Activated naive CD8-positive, alpha-beta T cell treated with anti-CD3 and anti-CD28 coated beads, Interleukin-2, amount 10 ng/mL, durations not matched to agents 7 days and 5 days (primary cell): Measurements from ENCODE around the gene HOXD10. TPM values are rescaled to one million over a fixed set of nuclear protein-coding genes. Genes with fewer than 3 reads are reported as not detected.

Source experiments
- ATAC-seq: fragments of 150-1000 bp; cut with Tn5 transposase; one replicate; pipeline ENCODE4 v1.10.0; 2021; ENCODE audit warnings: low read depth, moderate library complexity
- POLR2A ChIA-PET: fragments of 350-600 bp; sonication (Branson Sonifier 250); formaldehyde crosslinking; loops from one replicate; lab custom pipeline; 2021; ENCODE audit warnings: antibody characterized with exemption; lab: Charles Lee
- DNase-seq: peaks from one replicate; pipeline ENCODE4 v3.0.0; 2021
- H3K27ac Mint-ChIP-seq: one replicate; pipeline ENCODE4 v1.8.0; 2022; ENCODE audit warnings: mild to moderate bottlenecking, mixed read lengths
- H3K27me3 Mint-ChIP-seq: one replicate; pipeline ENCODE4 v1.8.0; 2022; ENCODE audit warnings: mild to moderate bottlenecking, moderate library complexity, mixed read lengths
- H3K36me3 Mint-ChIP-seq: one replicate; pipeline ENCODE4 v1.8.0; 2021; ENCODE audit warnings: mild to moderate bottlenecking, mixed read lengths
- H3K4me1 Mint-ChIP-seq: one replicate; pipeline ENCODE4 v1.8.0; 2021; ENCODE audit warnings: mixed read lengths
- H3K4me3 Mint-ChIP-seq: one replicate; pipeline ENCODE4 v1.8.0; 2022; ENCODE audit warnings: mild to moderate bottlenecking, moderate library complexity, mixed read lengths
- H3K9me3 Mint-ChIP-seq: one replicate; pipeline ENCODE4 v1.8.0; 2021; ENCODE audit warnings: mixed read lengths
- total RNA-seq, 2 experiments: library from RNA; stranded (reverse); gene quantifications; one replicate each; pipeline ENCODE4 v1.2.3, GENCODE V29; 2021

The HOXD10 gene
- total RNA-seq, 2 experiments from 2014 or later, result not detected

DNA sequence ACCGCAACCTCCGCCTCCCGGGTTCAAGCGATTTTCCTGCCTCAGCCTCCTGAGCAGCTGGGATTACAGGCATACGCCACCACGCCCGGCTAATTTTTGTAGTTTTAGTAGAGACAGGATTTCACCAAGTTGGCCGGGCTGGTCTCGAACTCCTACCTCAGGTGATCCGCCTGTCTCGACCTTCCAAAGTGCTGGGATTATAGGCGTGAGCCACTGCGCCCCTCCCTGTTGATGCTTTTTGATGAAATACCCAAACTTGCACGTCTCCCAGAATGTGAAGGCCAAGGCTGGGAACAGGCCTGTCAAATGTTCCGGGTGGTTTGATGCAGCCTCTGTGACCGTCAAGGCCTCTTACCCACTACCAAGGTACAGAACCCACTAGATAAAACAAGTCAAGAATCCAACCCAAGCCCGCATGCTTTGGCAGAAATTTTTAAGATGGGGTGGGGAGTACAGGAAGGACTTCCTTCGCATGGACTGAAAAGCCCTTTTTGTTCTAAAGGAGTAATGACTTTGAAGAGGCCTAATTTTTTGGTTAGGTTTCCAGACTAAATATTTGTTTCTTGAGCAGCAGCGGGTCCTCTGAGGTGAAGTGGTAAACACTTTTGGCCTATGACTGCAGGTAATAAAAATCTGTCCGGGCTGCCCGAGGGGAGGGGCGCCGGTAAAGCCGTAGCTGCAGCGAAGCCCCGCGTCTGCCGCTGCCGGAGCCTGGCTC, 29.1 kb upstream of the HOXD10 start:
- DNase-seq (no peak), ATAC-seq (no peak)
- Mint-ChIP-seq H3K27me3 (peaks cover 98% of the 10 kb centered on the region), H3K36me3 (peaks cover 6% of the 10 kb centered on the region), H3K27ac (no peak overlapping the region), H3K9me3 (peaks cover 6% of the 10 kb centered on the region), H3K4me1 (peaks cover 7% of the 10 kb centered on the region), H3K4me3 (no peak overlapping the region)
- POLR2A ChIA-PET, result no interaction called here

DNA sequence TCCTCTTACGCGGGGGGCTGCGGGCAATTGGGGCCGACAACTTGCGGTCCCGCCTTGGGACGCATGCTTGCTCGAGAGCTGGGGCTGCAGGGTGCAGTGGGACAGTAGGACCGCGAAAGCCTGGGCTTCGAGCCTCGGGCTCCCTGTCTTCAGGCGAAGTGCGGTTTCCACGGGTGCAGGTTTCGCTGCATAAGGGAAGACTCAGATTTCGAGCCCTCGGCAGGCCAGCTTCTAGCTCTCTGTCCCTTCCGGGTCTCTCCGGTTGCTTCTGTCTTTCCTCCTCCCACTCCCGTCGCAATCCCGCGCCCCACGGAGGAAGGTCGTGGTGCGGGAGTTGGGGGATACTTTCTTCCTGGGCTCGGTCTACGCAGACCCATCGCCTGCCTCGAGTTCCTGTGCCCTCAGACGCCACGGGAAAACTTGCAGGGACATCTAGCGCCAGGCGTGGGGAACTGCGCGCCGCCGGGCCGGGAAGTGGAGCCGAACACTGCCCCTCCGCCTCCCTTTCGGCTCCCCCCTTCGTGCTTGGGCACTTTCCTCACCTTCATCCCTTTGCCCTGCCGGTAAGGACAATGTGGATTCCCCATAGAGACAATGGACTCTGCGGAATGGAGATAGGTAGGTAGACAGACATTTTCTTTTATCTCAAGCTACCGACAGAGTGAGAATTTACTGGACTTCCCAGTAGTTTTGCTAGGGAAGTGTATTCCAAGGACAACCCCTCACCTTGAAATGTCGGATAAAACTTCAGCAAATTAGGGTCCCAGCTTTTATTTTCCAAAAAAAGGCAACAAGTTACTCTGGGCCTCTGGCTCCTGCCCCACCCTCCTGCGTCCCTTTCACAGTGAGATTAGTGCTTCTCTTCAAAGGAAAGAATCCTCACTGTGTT, 28.3 kb upstream of the HOXD10 start:
- DNase-seq (no peak), ATAC-seq (no peak)
- H3K4me1 Mint-ChIP-seq, result peaks cover 7% of the 10 kb centered on the region
- peak overlapping the region; percentile 61 for H3K4me3 Mint-ChIP-seq
- POLR2A ChIA-PET, result no interaction called here
- H3K27ac Mint-ChIP-seq, result peak overlapping the region; percentile 30
- H3K27me3 Mint-ChIP-seq, result peaks cover 93% of the 10 kb centered on the region
- peaks cover 4% of the 10 kb centered on the region for H3K36me3 Mint-ChIP-seq
- peaks cover 6% of the 10 kb centered on the region for H3K9me3 Mint-ChIP-seq

DNA sequence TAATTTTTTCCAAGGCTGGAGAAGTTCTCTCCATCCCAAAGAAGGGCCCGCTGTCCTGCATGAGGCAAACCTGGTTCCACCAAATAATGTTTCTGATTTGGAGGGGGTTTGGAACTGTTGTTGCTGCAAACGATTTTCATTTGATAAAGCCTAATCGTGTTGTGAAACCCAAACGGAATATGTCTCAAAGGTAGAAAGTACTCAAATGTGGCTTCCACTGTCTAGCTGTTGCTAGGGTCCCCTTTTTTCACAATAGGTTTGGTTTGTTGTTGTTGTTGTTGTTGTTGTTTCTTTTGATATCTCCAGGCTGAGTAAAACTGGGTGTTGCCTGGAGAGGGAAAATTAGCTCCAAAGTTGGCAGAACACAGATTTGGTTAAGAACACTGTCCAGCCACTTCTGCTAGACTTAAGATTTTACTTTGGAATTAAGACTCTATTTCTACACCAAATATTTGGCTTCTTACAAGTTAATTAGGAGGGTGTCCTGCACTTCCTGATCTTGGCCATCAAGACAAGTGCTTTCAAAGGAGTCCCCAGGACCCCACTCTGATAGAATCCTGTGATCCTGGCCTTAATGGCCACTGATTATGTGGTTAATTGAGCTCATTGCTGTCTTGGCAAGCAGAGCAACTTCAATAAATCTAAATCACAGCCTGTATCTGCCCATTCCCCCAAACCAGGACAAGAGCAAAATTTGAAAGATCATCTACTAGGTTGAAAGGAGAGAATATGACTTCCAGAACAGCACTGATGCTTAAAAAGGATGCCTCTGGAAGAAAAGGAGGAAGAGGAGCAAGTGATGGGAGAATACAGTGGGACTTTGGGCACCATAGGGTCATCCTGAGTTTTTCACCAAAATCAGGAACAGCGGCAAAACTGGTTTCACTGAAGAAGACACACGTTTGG, 27.4 kb upstream of the HOXD10 start:
- Mint-ChIP-seq H3K27me3 (peaks cover 93% of the 10 kb centered on the region), H3K4me1 (peaks cover 12% of the 10 kb centered on the region), H3K27ac (peak overlapping the region; percentile 32), H3K4me3 (no peak overlapping the region), H3K9me3 (peaks cover 7% of the 10 kb centered on the region), H3K36me3 (peaks cover 4% of the 10 kb centered on the region)
- POLR2A ChIA-PET, result no interaction called here
- DNase-seq, result no peak
- no peak for ATAC-seq

DNA sequence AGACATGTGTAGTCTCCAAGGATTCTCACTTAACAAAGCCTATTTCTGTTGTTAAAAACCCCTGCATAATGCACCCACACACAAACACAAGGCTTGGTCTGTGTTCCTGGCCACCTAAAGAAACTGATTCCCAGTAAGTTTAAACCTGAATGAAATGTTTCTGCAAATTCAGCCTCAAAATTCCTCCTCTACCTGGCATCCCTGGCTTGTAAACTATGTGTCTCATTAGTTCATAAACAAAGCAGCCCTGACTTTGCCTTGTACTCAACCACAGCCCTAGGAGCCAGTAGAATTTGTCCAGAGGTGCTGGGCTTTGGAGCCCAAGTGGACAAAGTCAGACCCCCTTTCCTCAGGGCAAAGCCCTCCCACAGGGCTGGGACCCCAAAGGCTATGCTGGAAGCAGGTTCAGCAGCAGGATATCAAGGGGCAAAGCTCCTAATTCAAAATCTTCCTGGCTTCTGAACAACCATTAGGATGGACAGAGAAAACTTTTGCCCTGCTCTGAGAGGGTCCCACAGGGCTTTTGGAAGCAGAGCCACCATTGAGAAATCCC, 26.7 kb upstream of the HOXD10 start:
- ATAC-seq (no peak), DNase-seq (no peak)
- Mint-ChIP-seq H3K27me3 (peaks cover 93% of the 10 kb centered on the region), H3K27ac (no peak overlapping the region), H3K9me3 (peaks cover 7% of the 10 kb centered on the region), H3K4me3 (no peak overlapping the region), H3K4me1 (peaks cover 14% of the 10 kb centered on the region), H3K36me3 (peaks cover 4% of the 10 kb centered on the region)
- POLR2A ChIA-PET, result no interaction called here

DNA sequence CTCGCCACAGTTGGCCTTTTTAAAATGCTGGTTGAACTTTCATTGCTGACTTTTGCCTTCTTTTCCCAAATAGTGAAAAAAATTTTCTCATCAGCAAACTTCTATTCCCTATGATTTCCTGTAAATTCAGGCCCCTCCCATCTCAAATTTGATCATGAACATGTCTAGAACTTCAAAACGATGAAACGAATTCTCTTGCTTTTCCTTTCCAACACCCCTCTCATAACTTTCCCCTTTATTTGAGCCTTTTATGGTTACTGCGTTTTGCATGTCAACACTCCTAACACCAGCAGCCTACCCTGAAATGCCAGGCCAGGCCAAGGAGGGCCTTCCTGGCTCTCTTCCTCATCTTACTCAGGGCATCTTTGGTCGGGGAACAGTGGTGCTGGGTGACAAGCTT, 25.7 kb upstream of the HOXD10 start:
- H3K9me3 Mint-ChIP-seq, result peaks cover 7% of the 10 kb centered on the region
- H3K36me3 Mint-ChIP-seq, result peaks cover 3% of the 10 kb centered on the region
- DNase-seq (no peak), ATAC-seq (no peak)
- peaks cover 93% of the 10 kb centered on the region for H3K27me3 Mint-ChIP-seq
- H3K27ac Mint-ChIP-seq, result no peak overlapping the region
- H3K4me3 Mint-ChIP-seq, result no peak overlapping the region
- POLR2A ChIA-PET, result no interaction called here
- peaks cover 14% of the 10 kb centered on the region for H3K4me1 Mint-ChIP-seq

DNA sequence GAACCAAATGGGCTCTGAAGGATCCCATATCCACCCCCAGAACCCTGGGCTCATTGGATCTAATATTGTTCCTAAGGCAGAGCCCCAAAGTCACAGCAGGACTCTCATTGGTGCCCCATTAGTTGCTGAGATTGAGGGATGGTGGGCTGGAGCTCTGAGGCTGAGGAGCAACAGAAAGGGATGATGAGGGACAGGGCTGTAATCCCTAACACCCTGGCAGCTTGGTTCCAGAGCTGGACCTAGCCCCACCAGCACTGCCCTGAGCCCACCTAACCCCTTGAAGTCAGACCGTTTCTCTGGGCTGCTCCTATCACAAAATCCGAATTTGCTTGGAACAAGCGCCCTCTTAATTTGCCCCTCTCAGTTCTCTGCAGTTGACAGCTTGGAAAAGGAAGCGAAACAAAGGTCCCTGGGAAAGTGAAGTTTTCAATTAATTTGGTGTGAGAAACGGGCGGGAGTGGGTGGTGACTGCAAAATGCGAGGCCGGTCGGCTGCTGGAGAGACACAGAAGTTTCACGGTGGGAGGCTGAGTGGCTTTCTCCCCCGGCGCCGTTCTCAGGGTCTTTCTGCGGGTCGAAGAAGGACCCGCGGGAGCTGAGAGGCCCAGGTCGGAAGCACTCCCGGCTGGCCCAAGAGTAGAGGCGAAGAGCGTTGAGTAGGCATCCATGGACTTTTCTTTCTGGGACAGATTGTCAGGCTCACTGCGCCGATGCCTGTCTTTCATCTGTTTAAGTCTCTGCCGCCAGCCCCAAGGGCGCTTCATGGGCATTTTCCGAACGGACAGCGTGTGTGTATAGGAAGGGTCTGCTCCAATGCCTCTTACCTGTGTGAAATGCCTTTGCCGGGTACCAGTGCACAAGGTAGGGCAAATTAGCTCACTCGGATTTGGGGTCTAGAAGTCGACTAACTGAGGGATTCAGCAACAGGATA, 25.0 kb upstream of the HOXD10 start:
- POLR2A ChIA-PET, result no interaction called here
- Mint-ChIP-seq H3K4me1 (peaks cover 15% of the 10 kb centered on the region), H3K27me3 (peaks cover 93% of the 10 kb centered on the region), H3K27ac (peak overlapping the region; percentile 78), H3K4me3 (peak overlapping the region; percentile 34), H3K36me3 (peaks cover 3% of the 10 kb centered on the region), H3K9me3 (peaks cover 7% of the 10 kb centered on the region)
- ATAC-seq (no peak), DNase-seq (no peak)

DNA sequence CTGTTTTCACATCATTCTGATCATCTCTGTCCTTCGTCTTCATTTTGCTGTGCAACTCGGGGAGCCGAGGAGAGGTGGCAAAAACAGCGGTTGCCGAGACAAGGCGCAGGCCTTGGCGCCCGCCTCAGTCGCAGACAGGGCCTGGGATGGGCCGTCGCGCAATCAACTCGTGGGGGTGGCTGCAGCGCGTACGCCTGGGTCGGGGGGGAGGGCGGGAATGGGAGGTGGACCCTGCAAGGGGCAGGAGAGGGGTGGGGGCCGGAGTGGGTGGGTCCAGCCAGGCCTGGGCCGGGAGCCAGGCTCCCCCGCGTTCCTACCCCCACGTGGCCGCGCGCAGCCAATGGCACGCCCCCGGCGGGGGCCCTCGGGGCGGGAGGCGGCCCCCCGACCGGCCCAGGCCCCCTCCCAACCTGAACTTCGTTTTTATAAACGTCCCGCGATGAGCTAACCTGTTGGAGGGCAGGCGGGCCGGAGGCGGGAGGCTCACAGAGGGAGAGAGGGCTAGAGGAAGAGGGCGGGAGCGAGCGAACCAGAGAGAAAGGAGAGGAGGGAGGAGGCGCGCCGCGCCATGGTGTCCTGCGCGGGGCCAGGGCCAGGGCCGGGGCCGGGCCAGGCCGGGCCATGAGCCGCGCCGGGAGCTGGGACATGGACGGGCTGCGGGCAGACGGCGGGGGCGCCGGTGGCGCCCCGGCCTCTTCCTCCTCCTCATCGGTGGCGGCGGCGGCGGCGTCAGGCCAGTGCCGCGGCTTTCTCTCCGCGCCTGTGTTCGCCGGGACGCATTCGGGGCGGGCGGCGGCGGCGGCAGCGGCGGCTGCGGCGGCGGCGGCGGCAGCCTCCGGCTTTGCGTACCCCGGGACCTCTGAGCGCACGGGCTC, 24.1 kb upstream of the HOXD10 start, which contains the start of gene HOXD13:
Gene HOXD13 (plus strand): TSS at position 452 of the 875 bp plus-strand sequence. CDS start 170 bp downstream, at position 622.
- H3K4me1 Mint-ChIP-seq, result peaks cover 22% of the 10 kb centered on the region
- no peak for DNase-seq
- H3K27me3 Mint-ChIP-seq, result peaks cover 93% of the 10 kb centered on the region
- peak within 1 kb of the TSS; percentile 34 for H3K4me3 Mint-ChIP-seq
- peaks cover 3% of the 10 kb centered on the region for H3K36me3 Mint-ChIP-seq
- H3K27ac Mint-ChIP-seq, result peak within 1 kb of the TSS; percentile 78
- H3K9me3 Mint-ChIP-seq, result peaks cover 5% of the 10 kb centered on the region
- no peak for ATAC-seq
- POLR2A ChIA-PET, result no interaction called here

DNA sequence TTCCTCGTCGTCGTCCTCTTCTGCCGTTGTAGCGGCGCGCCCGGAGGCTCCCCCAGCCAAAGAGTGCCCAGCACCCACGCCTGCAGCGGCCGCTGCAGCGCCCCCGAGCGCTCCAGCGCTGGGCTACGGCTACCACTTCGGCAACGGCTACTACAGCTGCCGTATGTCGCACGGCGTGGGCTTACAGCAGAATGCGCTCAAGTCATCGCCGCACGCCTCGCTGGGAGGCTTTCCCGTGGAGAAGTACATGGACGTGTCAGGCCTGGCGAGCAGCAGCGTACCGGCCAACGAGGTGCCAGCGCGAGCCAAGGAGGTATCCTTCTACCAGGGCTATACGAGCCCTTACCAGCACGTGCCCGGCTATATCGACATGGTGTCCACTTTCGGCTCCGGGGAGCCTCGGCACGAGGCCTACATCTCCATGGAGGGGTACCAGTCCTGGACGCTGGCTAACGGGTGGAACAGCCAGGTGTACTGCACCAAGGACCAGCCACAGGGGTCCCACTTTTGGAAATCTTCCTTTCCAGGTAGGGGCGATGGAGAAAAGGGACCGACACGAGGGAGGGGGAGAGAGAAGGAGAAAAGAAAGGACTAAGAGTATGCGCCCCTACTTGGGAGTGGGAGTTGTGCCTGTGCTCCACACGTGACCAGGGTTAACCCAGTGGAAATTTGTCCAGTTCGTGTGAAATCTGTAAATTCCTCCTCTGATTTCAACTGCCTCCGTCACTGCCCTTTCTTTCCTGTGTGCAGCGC, 23.3 kb upstream of the HOXD10 start:
- H3K36me3 Mint-ChIP-seq, result peaks cover 3% of the 10 kb centered on the region
- peak overlapping the region; percentile 19 for H3K4me3 Mint-ChIP-seq
- POLR2A ChIA-PET, result no interaction called here
- ATAC-seq, result no peak
- peaks cover 93% of the 10 kb centered on the region for H3K27me3 Mint-ChIP-seq
- DNase-seq, result no peak
- H3K9me3 Mint-ChIP-seq, result peaks cover 5% of the 10 kb centered on the region
- peak overlapping the region; percentile 23 for H3K27ac Mint-ChIP-seq
- peaks cover 24% of the 10 kb centered on the region for H3K4me1 Mint-ChIP-seq

DNA sequence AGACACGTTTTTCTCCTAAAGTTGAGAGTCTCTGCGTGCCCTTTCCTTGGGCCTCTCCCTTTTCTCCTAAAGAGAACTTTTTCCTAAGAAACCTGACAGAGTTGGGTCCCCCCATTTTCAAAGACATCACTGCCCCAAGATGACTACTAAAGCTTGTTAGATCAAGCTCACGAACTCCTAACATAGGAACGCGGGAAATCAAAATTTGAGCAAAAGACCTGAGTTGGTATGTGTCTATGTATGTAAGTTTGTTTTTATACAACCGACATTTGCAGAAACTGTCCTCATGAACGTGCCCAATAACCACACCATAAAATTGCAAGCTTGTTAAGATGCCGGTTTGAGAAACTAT, 22.7 kb upstream of the HOXD10 start:
- DNase-seq (no peak), ATAC-seq (no peak)
- H3K4me3 Mint-ChIP-seq, result no peak overlapping the region
- POLR2A ChIA-PET, result no interaction called here
- H3K36me3 Mint-ChIP-seq, result peaks cover 3% of the 10 kb centered on the region
- H3K4me1 Mint-ChIP-seq, result peaks cover 23% of the 10 kb centered on the region
- H3K27ac Mint-ChIP-seq, result peak overlapping the region; percentile 23
- H3K27me3 Mint-ChIP-seq, result peaks cover 93% of the 10 kb centered on the region
- H3K9me3 Mint-ChIP-seq, result peaks cover 5% of the 10 kb centered on the region

DNA sequence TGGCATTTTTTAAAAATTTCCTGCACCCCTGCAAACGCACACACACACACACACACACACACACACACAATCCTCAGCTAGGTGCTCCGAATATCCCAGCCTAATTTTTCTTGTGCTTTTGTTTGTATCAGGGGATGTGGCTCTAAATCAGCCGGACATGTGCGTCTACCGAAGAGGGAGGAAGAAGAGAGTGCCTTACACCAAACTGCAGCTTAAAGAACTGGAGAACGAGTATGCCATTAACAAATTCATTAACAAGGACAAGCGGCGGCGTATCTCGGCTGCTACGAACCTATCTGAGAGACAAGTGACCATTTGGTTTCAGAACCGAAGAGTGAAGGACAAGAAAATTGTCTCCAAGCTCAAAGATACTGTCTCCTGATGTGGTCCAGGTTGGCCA, 22.2 kb upstream of the HOXD10 start:
- Mint-ChIP-seq H3K4me3 (no peak overlapping the region), H3K27me3 (peaks cover 93% of the 10 kb centered on the region), H3K9me3 (peaks cover 5% of the 10 kb centered on the region), H3K4me1 (peaks cover 23% of the 10 kb centered on the region), H3K36me3 (peaks cover 3% of the 10 kb centered on the region), H3K27ac (no peak overlapping the region)
- DNase-seq (no peak), ATAC-seq (no peak)
- POLR2A ChIA-PET, result no interaction called here

DNA sequence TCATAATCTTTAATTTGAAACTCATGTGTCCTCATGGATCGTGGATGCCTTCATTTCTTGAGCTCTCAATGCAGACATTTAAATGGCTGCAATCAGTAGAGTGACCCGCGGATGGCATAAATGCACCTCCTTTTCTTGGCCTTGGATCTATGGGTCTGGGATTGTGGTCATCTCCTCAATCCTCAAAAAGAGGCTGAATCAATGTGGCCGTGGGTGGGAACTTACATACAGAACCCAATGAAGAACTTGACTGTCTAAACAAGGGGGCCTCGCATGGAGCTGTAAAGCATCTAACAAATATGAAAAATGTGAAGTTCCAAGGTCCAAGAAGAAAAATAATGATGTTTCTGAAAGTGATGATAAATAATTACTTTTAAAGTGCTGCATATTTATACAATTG, 21.2 kb upstream of the HOXD10 start:
- Mint-ChIP-seq H3K4me3 (no peak overlapping the region), H3K9me3 (peaks cover 5% of the 10 kb centered on the region), H3K27me3 (peaks cover 90% of the 10 kb centered on the region), H3K36me3 (peaks cover 2% of the 10 kb centered on the region), H3K4me1 (peaks cover 23% of the 10 kb centered on the region), H3K27ac (no peak overlapping the region)
- ATAC-seq (no peak), DNase-seq (no peak)
- POLR2A ChIA-PET, result interaction anchor here (1.4 kb wide), 1 partner anchor 406 kb away, joined by 4 read pairs; no protein-coding TSS in a partner anchor
